NCI-H1417 treated with DMSO at 0.1 percent for 48 hours (cell line): Measurements from ENCODE around the gene RNF167.
A peak's percentile ranks its signal among the peaks of the same experiment; 100 is the strongest.

ENCODE experiments used
- DNase-seq: peaks from one replicate; lab custom pipeline; 2025; lab: John Stamatoyannopoulos, UW

RNF167 gene

GRCh38 chr17:4953451-4953961 is 13.4 kb downstream of the RNF167 start:
- no peak for DNase-seq

DNA sequence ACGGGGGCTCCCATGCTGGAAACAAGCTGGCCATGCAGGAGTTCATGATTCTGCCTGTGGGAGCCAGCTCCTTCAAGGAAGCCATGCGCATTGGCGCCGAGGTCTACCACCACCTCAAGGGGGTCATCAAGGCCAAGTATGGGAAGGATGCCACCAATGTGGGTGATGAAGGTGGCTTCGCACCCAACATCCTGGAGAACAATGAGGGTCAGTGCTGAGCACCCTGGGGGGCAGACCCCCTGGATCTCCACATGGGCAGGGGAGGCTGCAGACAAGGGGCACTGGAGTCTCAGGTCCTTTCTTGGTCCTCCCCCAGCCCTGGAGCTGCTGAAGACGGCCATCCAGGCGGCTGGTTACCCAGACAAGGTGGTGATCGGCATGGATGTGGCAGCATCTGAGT is 15.0 kb downstream of the RNF167 start:
- DNase-seq: no peak

GRCh38 chr17:4956493-4957061 is 16.5 kb downstream of the RNF167 start:
- no peak for DNase-seq

GRCh38 chr17:4958102-4958501 is 18.0 kb downstream of the RNF167 start:
- no peak for DNase-seq

DNA sequence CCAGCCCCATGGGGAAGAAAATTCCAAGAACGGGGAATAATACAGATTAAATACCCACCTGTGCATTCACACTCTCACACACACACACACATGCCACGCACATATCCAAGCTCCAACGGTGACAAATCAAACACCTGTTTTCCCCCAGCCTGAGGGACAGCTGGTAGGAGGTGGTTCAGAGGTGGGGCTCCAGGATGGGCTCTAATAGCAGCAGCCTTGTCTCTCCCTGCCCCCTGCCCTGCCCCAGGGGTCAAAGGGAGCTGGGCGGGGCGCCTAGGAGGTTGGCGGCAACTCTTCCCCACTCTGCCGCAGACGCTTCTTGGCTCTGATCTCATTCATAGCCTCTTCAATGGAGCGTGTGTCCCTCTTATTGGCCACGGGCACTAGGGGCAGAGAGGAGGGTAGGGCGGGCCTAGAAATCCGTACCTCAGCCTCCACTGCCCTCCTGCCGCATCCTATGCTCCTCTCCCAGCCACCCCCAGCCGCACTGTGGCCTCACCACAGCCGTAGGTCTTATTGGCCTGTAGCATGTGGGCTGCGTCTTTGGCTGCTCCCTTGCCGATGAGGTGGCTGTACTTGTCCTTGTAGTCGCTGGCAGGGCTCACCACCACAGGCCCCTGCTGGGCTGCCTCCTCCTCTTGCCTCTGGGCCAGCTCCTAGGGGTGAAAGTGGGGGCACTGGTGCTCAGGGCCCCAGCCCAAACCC is 19.3 kb downstream of the RNF167 start:
- DNase-seq: no peak

DNA sequence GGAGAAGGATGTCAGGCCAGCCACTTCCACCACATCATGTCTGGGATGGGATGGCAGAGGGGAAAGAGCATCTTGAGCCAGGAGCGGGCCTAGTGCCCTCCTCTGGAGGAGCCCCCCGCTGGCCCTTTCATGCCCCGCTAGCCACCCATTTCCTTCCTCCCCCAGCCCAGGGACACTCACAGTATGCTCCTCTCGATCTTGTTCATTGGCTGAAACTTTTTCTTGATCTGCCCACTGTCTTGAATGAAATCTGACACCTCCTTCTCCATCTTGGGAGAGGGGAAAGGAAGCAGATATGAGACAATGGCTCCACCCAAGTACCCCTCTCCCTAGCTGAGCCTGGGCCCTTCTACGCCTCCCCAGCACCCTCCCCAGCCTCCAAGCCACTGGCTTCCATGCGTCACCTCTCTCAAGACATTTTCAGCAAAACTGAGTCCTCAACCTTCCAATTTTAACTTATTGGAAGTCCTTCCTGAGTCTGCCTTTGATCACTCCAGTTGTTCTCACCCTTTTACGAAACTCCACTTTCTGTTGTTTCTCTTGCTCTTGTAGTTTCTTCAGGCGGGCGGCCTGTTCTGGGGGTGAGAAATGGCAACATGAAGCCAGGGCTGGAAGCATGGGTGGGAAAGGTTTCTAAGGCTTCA is 20.3 kb downstream of the RNF167 start:
- DNase-seq: no peak

GRCh38 chr17:4965311-4965986 is 25.4 kb downstream of the RNF167 start:
- DNase-seq: no peak

DNA sequence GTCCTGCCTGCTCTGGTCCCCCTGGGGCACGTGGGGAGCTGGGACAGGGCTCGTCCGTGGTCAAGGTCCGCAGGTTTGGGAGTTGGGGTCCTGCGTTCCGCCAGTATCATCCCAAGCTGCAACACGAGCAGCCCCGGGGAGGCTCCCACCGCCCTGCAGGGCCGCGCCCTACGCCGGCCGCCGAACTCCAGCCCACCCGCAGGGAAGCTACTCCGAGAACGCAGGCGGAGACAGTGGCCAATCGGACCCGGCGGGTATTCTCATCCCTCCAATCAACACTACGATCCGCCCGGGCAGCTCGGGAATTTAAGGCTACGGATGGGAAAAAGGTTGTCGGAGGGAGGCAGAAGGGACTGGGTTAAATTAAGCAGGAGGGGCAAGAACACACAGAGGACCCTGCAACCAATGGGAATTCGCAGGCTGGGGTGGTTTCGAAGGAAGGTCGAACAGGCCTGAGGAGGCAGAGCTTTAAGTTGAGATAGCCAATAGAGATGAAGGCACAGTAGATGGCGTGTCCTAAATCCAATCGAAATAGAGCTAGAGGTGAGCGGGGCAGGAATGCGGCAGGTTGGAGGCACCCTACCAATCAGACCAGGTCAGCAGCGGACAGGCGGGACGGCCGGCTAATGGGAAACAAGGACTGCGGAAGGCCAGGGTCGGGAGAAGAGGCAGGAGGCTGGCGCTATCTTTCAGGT is 26.9 kb downstream of the RNF167 start:
- DNase-seq: peak; percentile 96

DNA sequence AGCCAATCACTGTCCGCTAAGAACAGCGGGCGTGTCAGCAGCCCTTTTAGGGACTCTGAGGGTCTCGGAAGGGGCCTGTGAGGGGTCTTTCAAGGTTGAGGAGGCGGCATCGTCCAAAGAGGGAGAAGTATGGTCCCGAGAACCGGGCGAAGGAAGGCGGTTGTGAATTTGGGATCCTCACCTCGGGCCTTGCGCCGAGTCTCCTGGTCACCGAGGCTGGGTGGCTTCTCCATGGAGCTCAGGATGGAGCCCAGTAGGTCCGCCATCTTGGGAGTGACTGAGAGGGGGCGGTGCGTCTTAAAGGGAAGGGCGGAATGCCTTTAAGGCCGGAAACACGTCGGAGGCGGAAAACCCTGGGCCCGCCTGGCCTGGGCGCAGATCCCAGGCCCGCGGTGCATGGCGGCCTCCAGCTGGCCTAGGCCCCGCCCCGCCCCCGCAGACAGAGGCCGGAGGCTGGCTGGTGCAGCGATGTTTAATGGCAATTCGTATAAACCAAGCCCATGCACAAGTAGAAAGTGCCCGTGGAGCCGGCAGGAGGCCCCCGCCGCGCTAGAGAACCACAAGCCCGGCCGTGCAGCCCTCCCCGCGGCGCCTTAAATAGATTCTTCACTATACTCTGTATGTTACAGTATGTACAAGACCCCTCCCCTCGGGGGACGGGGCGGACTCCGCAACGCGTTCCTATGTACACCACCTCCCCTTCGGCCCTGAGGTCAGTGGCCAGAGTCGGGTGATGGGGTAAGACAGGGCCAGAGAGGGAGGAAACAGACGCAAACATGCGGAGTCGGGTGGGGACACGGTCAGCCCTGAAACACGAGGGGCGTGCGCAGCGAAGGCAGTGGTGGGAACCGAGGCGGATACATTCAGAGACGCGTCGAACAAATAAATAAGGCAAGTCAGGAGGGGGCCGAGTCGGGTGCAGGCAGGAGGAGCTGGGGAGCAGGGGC is 27.7 kb downstream of the RNF167 start, which contains the start of gene SPAG7:
Gene SPAG7 (minus strand): TSS at position 279 of the 947 bp plus-strand sequence. CDS start 13 bp downstream, at position 266.
- peak; percentile 65 for DNase-seq

GRCh38 chr17:4968486-4969046 is 28.5 kb downstream of the RNF167 start:
- no peak for DNase-seq

DNA sequence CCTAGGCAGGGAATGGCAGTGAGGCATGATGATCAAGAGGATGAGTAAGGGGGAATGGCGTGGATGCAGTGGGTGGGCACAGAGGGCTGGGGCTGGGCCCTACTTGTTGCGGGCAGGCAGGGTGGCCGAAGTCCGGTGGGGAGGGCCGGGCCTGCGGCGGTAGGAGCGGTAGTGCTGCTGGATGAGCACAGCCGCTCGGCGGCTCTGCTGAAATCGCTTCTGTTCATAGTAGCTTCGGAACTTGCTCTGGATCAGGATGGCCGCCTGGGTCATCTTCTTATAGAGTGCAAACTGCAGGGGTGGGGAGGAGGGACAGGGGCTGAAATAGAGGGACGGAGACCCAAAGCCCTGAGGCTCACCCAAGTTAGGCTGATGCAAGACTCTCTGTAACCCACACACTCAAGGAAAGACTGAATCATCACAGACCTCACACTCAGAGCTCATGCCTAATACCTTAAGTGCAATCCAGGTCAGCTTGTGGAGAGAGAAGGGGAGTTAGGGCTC is 29.0 kb downstream of the RNF167 start:
- DNase-seq: no peak

- DNase-seq: no peak
These were observed 29.6 kb downstream of the RNF167 start for GRCh38 chr17:4969551-4970173.

GRCh38 chr17:4970273-4970672 is 30.2 kb downstream of the RNF167 start:
- no peak for DNase-seq

DNA sequence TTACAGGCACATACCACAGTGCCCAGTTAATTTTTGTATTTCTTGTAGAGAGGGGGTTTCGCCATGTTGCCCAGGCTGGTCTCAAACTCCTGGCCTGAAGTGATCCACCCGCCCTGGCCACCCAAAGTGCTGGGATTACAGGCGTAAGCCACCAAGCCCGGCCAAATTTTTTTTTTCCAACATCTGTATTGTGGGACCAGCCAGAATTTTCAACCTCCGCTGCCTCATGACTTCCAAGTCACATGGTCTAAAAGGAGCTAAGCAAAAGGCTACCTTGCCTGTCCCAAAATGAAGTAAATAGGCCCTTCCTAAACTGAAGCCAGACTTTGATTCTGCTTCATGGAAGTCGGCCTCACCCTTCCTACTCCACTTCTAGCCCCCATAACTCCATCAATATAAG is 31.8 kb downstream of the RNF167 start:
- no peak for DNase-seq

DNA sequence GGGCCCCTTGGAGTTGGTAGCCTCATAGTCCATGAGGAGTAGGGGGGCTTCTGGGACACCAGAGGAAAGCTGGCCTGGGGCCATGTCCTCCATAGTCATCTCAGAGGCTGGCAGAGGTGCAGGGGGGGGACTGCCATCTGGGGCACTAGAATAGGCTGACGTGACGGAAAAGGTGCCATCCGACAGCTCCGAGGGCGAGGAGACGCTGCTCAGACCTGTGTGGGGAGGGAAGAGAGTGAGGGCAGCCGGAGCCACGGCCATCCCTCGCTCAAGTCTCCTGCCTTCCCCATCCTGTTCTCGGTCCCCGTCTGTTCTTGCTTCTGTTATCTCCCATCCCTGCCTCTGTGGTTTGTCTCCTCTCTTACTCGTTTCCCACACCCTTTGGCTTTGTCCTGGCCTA is 32.3 kb downstream of the RNF167 start:
- no peak for DNase-seq

DNA sequence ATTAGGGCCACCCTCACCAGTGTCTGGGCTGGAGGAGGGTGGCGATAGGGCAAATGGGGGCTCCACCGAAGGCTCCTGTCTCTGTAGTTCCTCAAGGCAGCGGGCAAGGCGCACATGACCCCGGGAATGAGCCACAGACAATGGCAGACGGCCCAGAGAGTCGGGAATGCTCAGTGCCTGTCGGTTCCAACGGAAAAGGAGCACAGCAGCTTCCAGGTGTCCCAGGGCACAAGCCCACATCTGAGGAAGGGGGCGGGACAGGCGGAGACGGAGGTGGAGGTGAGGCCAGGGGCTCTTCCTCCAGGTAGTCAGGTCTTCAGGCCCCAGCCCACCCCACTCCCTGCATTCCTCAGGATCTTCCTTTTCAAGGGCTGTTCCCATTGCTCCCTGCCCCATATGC is 32.7 kb downstream of the RNF167 start:
- no peak for DNase-seq

DNA sequence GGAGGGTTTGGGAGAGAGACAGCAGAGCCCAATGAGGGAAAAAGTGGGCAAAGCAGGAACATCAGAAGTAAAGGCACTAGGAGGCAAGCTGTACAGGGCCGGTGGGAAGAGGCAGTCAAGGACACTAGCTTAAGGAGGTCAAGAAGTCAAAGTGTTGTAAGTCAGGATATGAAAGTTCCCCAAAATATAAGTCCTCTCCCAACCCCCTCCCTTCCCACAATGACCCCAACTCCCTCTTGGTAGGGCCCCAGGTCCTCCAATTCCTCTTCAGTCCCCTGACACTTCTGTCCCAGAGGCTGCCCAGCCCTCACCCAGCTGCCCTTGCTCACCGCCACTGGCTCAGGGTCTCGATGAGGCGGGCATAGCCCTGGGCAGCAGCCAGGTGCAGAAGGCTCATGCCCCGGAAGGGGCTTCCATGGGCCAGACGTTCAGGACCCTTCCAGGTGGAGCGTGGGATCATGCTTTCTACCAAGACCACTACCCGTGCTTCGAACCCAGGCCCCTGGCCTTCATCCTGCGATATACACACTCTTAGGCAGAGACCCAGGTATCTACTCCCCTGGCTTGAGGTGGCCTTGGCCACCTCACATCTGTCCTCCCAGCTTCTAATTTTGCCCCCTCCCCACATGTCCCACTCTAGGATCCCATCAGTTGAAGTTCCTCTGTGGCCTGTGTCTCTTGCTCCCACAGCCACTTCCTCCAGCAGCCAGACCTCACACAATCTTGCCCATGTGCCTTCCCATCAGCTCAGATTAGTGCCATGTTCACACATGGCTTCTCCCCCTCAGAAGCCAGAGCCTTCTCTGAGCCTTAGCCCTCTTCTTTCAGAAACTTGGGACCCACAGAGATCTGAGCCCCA is 33.4 kb downstream of the RNF167 start:
- DNase-seq: no peak

GRCh38 chr17:4974115-4974670 is 34.1 kb downstream of the RNF167 start:
- DNase-seq: no peak

DNA sequence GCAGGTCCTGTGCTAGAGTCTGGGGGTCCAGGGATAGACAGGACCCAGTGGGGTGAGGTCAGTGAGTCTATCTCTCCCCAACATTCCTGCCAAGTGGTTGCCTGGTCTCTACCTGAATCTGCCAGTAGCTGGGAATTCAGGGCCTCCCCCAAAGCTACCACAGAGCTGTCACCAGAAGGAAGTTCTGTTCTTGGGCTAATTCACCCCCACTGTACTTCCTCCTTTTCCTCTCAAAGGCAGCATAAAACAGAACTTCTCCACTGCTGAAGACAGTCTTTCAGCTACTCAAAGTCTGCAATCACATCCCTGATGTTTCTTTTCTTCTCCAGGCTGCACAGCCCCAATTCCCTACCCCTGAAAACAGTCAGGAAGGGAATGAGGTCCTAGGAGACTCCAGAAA is 38.7 kb downstream of the RNF167 start:
- DNase-seq: no peak
